Trophoblast cell (in vitro differentiated cells and primary cell): ENCODE data around the gene C14orf132.

ENCODE experiments used
- DNase-seq, 2 donors: peaks; one replicate each; pipeline ENCODE4 v3.0.0-alpha.2; 2016
- H2AFZ ChIP-seq: 2 replicates; pipeline ENCODE4 v1.6.1; 2013; ENCODE audit warnings: low read length, moderate library complexity, mild to moderate bottlenecking; ENCODE audit not compliant: insufficient read depth, poor library complexity
- H2AK5ac ChIP-seq: 2 replicates; pipeline ENCODE4 v1.6.1; 2013; ENCODE audit warnings: mild to moderate bottlenecking, low read length
- H2BK120ac ChIP-seq: 2 replicates; pipeline ENCODE4 v1.6.1; 2013; ENCODE audit warnings: low read length, mild to moderate bottlenecking, moderate library complexity; ENCODE audit not compliant: insufficient read depth, poor library complexity
- H2BK12ac ChIP-seq: 2 replicates; pipeline ENCODE4 v1.6.1; 2013; ENCODE audit warnings: mild to moderate bottlenecking, low read length, moderate library complexity
- H2BK5ac ChIP-seq: 2 replicates; pipeline ENCODE4 v1.6.1; 2013; ENCODE audit warnings: low read length, low read depth, moderate library complexity, mild to moderate bottlenecking; ENCODE audit not compliant: poor library complexity
- H3K14ac ChIP-seq: 2 replicates; pipeline ENCODE4 v1.6.1; 2013; ENCODE audit warnings: mild to moderate bottlenecking, low read length
- H3K18ac ChIP-seq: 2 replicates; pipeline ENCODE4 v1.6.1; 2013; ENCODE audit warnings: mild to moderate bottlenecking, low read length
- H3K23ac ChIP-seq: 2 replicates; pipeline ENCODE4 v1.6.1; 2013; ENCODE audit warnings: low read length
- H3K27ac ChIP-seq: 2 replicates; pipeline ENCODE4 v1.5.1; 2013; ENCODE audit warnings: low read depth, mild to moderate bottlenecking, inconsistent platforms, low read length, moderate library complexity
- H3K27me3 ChIP-seq: 2 replicates; pipeline ENCODE4 v1.6.1; 2013; ENCODE audit warnings: inconsistent platforms, mild to moderate bottlenecking, low read length, moderate library complexity; ENCODE audit not compliant: insufficient read depth
- H3K36me3 ChIP-seq, 2 experiments: 1 replicate in 1 of 2; 2 replicates in 1 of 2; pipeline ENCODE4 v1.6.1; 2013; ENCODE audit warnings: low read length in 2 of 2, mild to moderate bottlenecking in 2 of 2, moderate library complexity in 1 of 2; ENCODE audit not compliant: insufficient read depth in 2 of 2, control insufficient read depth in 1 of 2
- H3K4ac ChIP-seq: 2 replicates; pipeline ENCODE4 v1.6.1; 2013; ENCODE audit warnings: low read depth, mild to moderate bottlenecking, low read length, moderate library complexity
- H3K4me1 ChIP-seq, 2 experiments: 1 replicate in 1 of 2; 2 replicates in 1 of 2; pipeline ENCODE4 v1.6.1; 2013; ENCODE audit warnings: low read length in 2 of 2, mild to moderate bottlenecking in 2 of 2, moderate library complexity in 1 of 2; ENCODE audit not compliant: insufficient read depth in 2 of 2, control insufficient read depth in 1 of 2
- H3K4me2 ChIP-seq: 2 replicates; pipeline ENCODE4 v1.6.1; 2013; ENCODE audit warnings: inconsistent platforms, mild to moderate bottlenecking, low read length, moderate library complexity
- H3K4me3 ChIP-seq: 2 replicates; pipeline ENCODE4 v1.5.1; 2013; ENCODE audit warnings: mild to moderate bottlenecking, low read depth, low read length, inconsistent platforms
- H3K79me1 ChIP-seq: one replicate; pipeline ENCODE4 v1.6.1; 2013; ENCODE audit warnings: low read length
- H3K79me2 ChIP-seq: 2 replicates; pipeline ENCODE4 v1.6.1; 2013; ENCODE audit warnings: low read length, mild to moderate bottlenecking; ENCODE audit not compliant: control insufficient read depth, insufficient read depth, poor library complexity
- H3K9ac ChIP-seq: 2 replicates; pipeline ENCODE4 v1.6.1; 2013; ENCODE audit warnings: mild to moderate bottlenecking, low read length
- H3K9me3 ChIP-seq: 2 replicates; pipeline ENCODE4 v1.6.1; 2013; ENCODE audit warnings: low read depth, mild to moderate bottlenecking, control low read depth, inconsistent platforms, low read length; ENCODE audit not compliant: insufficient read depth
- H4K12ac ChIP-seq: 2 replicates; pipeline ENCODE4 v1.6.1; 2013; ENCODE audit warnings: low read depth, mild to moderate bottlenecking, low read length, moderate library complexity
- H4K8ac ChIP-seq: 2 replicates; pipeline ENCODE4 v1.6.1; 2013; ENCODE audit warnings: low read depth, mild to moderate bottlenecking, low read length, moderate library complexity
- H4K91ac ChIP-seq: one replicate; pipeline ENCODE4 v1.6.1; 2013; ENCODE audit warnings: low read depth, mild to moderate bottlenecking, low read length, moderate library complexity
- WGBS: extraction: QIAGEN DNeasy Blood & Tissue Kit; methylation state at CpG from one replicate; pipeline ENCODE4 v1.1.7; 2013; ENCODE audit warnings: missing lambda C conversion rate; ENCODE audit not compliant: insufficient read length, insufficient coverage; ENCODE audit errors: extremely low coverage; 5-methylcytosine and 5-hydroxymethylcytosine counted together

The C14orf132 gene

GRCh38 chr14:96040828-96041371 is 1.7 kb downstream of the C14orf132 start:
- Histone ChIP-seq H2AFZ (no peak overlapping the region), H3K14ac (no peak overlapping the region), H3K4me1 (peaks cover 7 to 8% of the 10 kb centered on the region in 2 experiments), H3K79me1 (peaks cover 6% of the 10 kb centered on the region), H3K36me3 (no peaks in the 10 kb centered on the region), H3K18ac (no peak overlapping the region), H3K9me3 (no peaks in the 10 kb centered on the region), H3K9ac (no peak overlapping the region), H4K12ac (no peak overlapping the region), H3K4me2 (no peak overlapping the region), H3K79me2 (no peaks in the 10 kb centered on the region), H4K91ac (no peak overlapping the region), H4K8ac (no peak overlapping the region), H2BK12ac (no peak overlapping the region), H2BK5ac (no peak overlapping the region), H3K23ac (no peak overlapping the region), H3K27me3 (peaks cover 22% of the 10 kb centered on the region), H2AK5ac (no peak overlapping the region), H3K4me3 (no peak overlapping the region), H3K4ac (no peak overlapping the region), H2BK120ac (no peak overlapping the region), H3K27ac (no peak overlapping the region)
- WGBS = no CpG with 5 or more reads among the region's 9 CpGs
- no peak for DNase-seq

- Histone ChIP-seq H3K23ac (no peak overlapping the region), H3K4me3 (no peak overlapping the region), H3K14ac (no peak overlapping the region), H2BK5ac (no peak overlapping the region), H4K91ac (no peak overlapping the region), H3K4ac (no peak overlapping the region), H3K9me3 (no peaks in the 10 kb centered on the region), H3K27me3 (peaks cover 22% of the 10 kb centered on the region), H3K9ac (no peak overlapping the region), H2BK12ac (no peak overlapping the region), H3K4me1 (peaks cover 7 to 8% of the 10 kb centered on the region in 2 experiments), H4K12ac (no peak overlapping the region), H2BK120ac (no peak overlapping the region), H3K36me3 (no peaks in the 10 kb centered on the region), H4K8ac (no peak overlapping the region), H2AK5ac (no peak overlapping the region), H3K18ac (no peak overlapping the region), H3K4me2 (no peak overlapping the region), H3K27ac (no peak overlapping the region), H3K79me1 (peaks cover 6% of the 10 kb centered on the region), H2AFZ (no peak overlapping the region), H3K79me2 (no peaks in the 10 kb centered on the region)
- DNase-seq = no peak
- WGBS = no CpG with 5 or more reads among the region's 4 CpGs
These were observed 3.2 kb downstream of the C14orf132 start for GRCh38 chr14:96042248-96042930.

GRCh38 chr14:96046630-96047029 is 7.5 kb downstream of the C14orf132 start:
- H2BK120ac ChIP-seq = no peak overlapping the region
- H4K91ac ChIP-seq = no peak overlapping the region
- H3K14ac ChIP-seq = no peak overlapping the region
- WGBS = no CpG with 5 or more reads among the region's 2 CpGs
- no peak overlapping the region for H2AK5ac ChIP-seq
- H4K8ac ChIP-seq = no peak overlapping the region
- no peak overlapping the region for H3K4ac ChIP-seq
- H3K36me3 ChIP-seq = no peaks in the 10 kb centered on the region
- no peak overlapping the region for H2AFZ ChIP-seq
- H3K27me3 ChIP-seq = no peaks in the 10 kb centered on the region
- no peaks in the 10 kb centered on the region for H3K4me1 ChIP-seq
- H2BK5ac ChIP-seq = no peak overlapping the region
- DNase-seq = no peak
- H4K12ac ChIP-seq = no peak overlapping the region
- H3K18ac ChIP-seq = no peak overlapping the region
- no peak overlapping the region for H3K23ac ChIP-seq
- no peaks in the 10 kb centered on the region for H3K79me1 ChIP-seq
- no peak overlapping the region for H3K4me3 ChIP-seq
- no peaks in the 10 kb centered on the region for H3K79me2 ChIP-seq
- H3K9me3 ChIP-seq = no peaks in the 10 kb centered on the region
- no peak overlapping the region for H3K4me2 ChIP-seq
- H3K9ac ChIP-seq = no peak overlapping the region
- no peak overlapping the region for H2BK12ac ChIP-seq
- no peak overlapping the region for H3K27ac ChIP-seq

GRCh38 chr14:96047101-96047500 is 7.9 kb downstream of the C14orf132 start:
- no peaks in the 10 kb centered on the region for H3K79me1 ChIP-seq
- H4K8ac ChIP-seq = no peak overlapping the region
- no peak overlapping the region for H3K14ac ChIP-seq
- H3K4ac ChIP-seq = no peak overlapping the region
- H3K4me3 ChIP-seq = no peak overlapping the region
- H2AFZ ChIP-seq = no peak overlapping the region
- DNase-seq = peak in 1 of 2 donors; percentile 13
- no peak overlapping the region for H3K27ac ChIP-seq
- H3K79me2 ChIP-seq = no peaks in the 10 kb centered on the region
- H4K12ac ChIP-seq = no peak overlapping the region
- H2AK5ac ChIP-seq = no peak overlapping the region
- H3K36me3 ChIP-seq = no peaks in the 10 kb centered on the region
- H3K9me3 ChIP-seq = no peaks in the 10 kb centered on the region
- H3K4me2 ChIP-seq = no peak overlapping the region
- H3K27me3 ChIP-seq = no peaks in the 10 kb centered on the region
- no peak overlapping the region for H2BK5ac ChIP-seq
- no peak overlapping the region for H2BK12ac ChIP-seq
- no peak overlapping the region for H3K23ac ChIP-seq
- H3K18ac ChIP-seq = no peak overlapping the region
- no peak overlapping the region for H4K91ac ChIP-seq
- H2BK120ac ChIP-seq = no peak overlapping the region
- no peaks in the 10 kb centered on the region for H3K4me1 ChIP-seq
- no peak overlapping the region for H3K9ac ChIP-seq
